Fibroblast of skin of scalp (primary cell): ENCODE measurements around the gene MCCC1.
"Not testable (repeated sequence)": the region's sequence is repeated elsewhere in the genome, so short reads cannot be mapped to it uniquely, and the experiment has no call there.

Experiments used
- DNase-seq: peaks from one replicate; pipeline ENCODE4 v3.0.0-alpha.2; 2013

The MCCC1 gene

DNA sequence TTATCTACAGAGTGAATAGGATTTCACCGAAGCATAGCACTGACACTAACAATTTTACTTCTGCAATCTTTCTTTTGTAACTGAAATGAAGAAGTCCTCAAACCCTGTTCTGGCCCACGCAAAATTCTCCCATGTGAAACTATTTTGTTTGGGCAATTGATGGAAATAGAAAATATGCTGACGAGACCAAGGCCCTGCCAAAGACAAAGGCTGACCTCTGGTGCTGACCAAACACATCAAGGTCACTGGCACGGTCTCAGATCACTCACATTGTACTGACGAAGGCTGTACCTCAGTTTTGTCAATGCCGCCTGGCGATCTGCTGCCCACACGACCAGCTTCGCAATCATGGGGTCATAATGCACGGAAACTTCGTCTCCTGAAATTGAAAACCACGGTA lies 60.5 kb downstream of the MCCC1 start:
- DNase-seq = no peak

DNA sequence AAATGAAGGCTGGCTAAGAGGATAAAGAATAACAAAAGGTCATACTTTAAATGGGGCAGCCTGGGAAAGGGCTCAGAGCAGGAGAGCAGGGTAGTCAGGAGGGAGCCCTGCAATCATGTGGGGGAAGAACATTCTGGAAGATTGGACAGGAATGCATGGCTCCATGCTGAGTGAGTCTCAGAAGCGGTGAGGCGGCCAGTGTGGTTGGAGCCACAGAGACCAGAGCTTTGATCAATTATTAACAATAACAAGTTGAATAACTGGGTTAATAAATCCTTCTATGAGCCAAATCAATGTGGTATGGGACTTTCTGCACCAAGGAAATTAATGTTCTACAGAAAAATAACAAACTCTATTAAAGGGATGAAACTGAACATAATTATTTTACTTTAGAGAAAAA lies 61.1 kb downstream of the MCCC1 start:
- DNase-seq = peak; percentile 24

DNA sequence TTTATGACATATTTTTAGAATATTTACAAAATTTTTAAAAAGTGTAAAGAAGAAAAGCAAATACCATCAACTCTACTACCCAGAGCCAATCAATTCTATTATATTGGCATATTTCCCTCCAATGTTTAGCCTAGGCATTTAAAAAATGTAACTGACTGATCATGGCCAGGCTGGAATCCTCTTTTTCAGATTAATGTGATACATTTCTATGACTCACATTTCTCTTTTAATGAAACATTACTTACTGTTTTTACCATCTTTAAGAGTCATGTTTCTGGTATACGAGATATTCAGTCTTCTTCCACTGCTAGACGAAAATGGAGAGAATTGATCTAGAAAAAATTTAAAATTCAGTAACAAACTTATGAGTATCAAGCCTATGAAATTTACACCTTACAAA lies 65.5 kb downstream of the MCCC1 start:
- DNase-seq = peak; percentile 79

DNA sequence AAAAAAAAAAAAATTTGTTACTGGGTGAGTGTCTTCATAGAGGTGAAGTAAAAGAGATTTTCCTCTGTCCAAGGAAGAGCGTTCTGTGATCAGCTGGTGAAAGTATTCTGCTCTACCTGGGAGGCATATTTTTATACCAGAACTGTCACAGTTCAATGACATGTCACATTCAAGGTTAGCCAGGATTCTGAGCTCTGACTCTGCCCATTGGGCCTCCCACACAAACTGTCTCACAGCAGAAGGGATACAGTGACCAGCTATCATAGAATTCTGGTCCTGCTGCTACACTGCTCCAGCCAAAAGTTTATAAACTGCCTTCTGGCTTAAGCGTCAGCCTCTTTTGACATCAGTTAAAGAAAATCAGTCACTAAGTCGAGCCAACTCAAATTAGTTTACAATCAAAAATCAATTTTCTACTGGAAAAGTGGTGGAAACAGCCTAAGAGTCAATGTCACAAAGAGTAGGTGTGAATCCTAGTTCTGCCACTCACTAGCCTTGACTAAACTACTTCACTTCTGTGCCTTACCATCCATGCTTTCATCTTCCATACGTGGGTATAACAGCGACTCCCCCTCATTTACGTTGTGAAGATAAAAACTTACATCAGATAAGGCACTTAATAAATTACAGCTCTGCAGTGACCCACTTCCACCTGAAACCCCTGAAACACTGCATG lies 66.3 kb downstream of the MCCC1 start:
- DNase-seq = no peak

DNA sequence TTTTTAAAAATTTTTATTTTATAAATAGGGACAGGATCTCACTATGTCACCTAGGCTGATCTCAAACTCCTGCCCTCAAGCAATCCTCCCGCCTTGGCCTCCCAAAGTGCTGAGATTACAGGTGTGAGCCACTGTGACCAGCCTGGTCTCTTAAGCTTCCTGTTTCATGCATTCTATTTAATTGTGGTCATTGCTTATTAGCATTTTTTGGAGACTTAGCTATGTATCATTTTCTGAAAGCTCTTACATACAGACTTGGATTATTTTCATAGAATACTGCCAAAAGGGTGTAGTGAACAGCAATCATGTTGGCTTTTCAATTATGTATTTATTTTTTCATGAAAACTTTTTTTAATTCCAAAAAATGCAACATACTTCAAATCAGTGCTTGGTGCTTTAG lies 67.5 kb downstream of the MCCC1 start:
- DNase-seq = peak; percentile 15

DNA sequence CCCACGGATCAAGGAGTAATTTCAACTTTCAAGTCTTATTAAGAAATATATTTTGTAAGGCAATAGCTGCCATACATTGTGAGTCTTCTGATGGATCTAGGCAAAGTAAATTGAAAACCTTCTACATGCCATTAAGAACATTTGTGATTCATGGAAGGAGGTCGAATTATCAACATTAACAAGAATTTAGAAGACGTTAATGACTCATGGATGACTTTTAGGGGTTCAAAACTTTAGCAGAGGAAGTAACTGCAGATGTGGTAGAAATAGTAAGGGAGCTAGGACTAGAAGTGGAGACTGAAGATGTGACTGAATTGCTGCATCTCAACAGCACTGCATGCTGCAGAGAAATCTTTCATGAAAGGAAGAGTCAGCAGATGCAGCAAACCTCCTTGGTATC lies 70.9 kb downstream of the MCCC1 start:
- no peak for DNase-seq

DNA sequence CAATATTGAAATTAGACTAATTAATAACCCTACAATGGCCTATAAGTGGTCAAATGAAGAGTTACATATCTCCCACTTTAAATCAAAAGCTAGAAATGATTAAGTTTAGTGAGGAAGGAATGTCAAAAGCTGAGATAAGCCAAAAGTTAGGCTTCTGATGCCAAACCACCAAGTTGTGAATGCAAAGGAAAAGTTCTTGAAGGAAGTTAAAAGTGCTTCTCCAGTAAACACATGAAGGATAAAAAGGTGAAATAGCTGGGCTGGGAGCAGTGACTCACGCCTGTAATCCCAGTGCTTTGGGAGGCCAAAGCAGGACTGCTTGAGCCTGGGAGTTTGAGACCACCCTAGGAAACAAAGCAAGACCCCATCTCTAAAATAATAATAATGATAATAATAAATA lies 72.0 kb downstream of the MCCC1 start:
- no peak for DNase-seq

DNA sequence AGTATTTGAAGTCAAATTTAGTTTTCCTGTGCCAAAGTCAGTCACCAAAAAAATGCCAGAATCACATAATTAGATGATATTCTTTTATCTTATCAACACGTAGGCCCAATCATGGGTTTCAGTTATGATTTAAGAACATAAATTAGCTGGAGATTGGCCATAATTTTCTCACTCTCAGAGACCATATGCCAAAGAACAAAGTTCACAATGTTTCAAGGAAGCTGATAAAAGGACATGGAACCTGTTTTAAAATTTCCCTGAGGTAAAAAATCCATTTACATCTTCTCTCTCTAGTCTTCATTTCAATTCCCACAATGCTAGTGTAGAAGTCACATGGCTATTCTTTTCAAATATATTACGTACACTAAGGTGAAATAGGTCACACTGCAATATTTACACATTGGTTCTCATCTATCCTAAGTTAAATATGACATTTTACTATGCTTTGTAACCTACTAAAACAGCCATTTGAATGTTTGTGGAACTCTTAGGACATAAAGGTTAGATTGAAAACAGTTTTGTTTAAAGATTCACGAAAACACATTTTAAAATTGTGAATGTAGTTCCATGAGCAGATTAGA lies 76.3 kb downstream of the MCCC1 start:
- no peak for DNase-seq

DNA sequence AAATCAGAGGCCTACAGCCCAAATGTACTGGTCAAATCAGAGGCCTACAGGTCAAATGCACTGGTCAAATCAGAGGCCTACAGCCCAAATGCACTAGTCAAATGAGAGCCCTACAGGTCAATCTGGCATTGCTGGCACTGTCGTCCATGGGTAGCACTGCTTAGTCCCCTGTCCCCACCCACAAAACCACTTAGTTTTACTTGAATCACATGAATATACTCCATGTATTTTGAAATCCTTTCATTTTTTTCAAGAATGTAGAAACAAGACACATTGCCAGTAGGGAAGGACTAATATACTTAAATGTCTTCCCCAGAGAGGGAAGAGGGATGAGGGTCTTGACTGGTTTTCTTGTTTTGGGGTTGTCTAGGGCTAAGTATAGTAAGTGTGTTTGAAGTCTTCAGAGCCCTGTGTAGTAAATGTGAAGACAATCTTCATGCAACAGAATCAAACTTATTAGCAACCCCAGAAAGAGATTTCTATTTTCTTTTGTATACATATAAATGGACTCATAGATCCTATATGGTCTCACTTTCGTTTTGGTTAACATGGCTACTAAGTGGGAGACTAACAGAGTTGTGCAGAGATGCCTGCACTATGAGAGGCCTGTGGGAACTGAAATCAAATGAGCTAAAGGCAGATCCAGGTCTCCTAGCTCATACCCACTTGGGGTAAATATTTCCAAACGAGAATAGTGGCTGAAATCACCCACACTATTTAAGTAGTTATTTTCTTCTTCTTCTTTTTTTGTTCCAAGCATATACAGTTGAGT lies 80.7 kb downstream of the MCCC1 start:
- no peak for DNase-seq

DNA sequence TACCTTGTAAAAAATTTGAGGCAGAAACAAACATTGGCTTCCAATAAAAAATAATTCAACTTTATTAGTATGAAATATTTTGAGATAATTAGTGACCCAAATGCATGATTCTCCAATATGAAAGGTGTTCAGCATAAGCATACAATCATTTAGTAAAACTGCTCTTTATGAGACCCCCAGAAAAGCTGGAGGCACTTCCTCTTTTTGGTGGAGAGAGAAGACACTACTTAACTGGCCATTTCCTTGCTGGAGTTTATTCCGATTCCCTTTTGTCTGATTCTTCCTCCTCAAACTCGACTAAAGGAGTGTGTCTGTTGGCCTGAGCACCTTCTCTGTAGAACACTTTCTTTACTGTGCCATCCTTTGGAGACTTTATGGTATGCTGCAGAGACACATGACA lies 84.1 kb downstream of the MCCC1 start:
- no peak for DNase-seq

DNA sequence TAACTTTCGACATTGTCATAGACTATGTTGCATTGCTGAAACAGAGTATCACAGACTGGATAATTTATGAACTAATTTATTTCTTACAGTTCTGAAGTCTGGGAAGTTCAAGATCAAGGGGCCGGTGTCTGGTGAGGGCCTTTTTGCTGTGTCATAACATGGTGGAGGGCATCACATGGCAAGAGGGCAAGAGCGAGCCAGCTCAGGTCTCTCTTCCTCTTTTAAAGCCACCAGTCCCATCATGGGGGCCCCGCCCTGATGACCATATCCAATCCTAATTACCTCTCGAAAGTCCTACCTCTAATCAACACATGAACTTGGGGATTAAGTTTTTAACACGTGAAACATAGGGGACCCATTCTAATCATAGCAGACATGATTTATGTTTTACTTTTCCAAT lies 85.4 kb downstream of the MCCC1 start:
- DNase-seq = no peak

DNA sequence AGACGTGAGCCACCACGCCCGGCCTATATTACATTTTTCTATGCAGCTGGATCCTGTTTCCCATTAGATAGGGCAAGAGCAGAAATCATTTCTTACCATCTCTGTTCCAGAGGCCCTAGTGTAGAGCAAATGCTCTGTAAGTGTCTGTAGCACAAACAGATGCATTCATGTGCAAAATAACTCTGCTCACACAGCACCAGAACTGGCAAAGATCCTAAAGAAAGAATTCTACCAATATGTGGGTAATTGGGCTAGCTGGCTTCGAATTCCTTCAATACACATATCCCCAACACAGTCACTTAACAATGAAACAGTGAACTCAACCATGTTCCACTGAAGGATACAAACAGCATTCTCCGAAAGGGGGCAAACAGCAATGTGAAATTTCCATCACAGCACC lies 86.2 kb downstream of the MCCC1 start:
- no peak for DNase-seq

DNA sequence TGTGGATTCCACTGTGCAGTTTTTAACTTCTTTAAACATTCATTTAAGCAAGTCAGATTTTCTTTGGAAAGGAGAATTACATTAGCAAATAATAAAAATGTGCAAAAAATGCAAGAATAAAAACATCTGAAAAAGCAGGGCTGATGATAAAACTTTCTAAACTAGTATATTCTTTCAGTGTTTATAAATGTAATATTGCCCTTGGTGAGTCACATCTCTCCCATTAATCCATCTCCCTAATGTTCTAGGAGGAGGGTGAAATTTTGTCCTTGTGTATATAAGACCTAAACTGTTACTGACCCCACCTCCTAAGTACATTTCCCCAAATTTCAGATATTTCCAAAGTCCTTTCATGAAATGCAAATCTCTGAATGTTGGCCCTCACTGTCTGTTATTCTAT lies 90.5 kb downstream of the MCCC1 start:
- DNase-seq = no peak

DNA sequence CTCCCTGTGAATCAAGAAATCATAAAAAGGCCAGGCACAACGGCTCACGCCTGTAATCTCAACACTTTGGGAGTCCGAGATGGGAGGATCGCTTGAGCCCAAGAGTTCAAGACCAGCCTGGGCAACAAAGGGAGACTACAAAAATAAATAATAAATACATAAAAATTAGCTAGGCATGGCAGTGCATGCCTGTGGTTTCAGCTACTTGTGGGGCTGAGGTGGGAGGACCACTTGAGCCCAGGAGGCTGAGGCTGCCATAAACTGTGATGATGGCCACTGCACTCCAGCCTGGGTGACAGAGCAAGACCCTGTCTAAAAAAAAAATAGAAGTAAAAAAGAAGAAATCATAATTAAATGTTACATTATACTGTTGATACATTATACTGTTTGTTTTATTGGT lies 91.0 kb downstream of the MCCC1 start:
- peak; percentile 15 for DNase-seq

DNA sequence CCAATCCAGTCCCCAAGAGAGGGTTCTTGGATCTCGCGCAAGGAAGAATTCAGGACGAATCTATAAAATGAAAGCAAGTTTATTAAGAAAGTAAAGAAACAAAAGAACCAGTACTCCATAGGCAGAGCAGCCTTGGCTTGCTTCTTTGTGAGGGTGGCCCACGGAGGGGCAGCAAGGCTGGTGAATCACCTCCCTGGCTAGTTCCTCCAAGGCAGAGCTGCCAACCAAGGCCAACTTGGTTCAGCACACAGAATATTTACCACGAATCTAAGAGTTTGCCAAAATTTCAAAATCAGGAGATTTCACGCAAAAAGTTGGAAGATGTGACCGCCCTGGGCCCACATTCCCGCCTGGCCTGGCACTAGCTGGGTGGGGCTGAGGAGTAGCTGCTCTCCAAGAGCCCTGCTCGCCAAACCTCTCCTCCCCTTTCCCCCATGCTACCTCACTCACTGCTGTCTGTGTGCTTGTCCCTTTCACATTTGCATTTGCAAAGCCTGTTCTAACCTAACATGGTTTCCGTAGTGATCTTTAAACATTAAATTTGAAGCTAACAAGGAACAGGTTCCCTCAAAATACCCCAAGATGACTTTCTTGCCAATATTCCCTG lies 92.8 kb downstream of the MCCC1 start:
- no peak for DNase-seq

DNA sequence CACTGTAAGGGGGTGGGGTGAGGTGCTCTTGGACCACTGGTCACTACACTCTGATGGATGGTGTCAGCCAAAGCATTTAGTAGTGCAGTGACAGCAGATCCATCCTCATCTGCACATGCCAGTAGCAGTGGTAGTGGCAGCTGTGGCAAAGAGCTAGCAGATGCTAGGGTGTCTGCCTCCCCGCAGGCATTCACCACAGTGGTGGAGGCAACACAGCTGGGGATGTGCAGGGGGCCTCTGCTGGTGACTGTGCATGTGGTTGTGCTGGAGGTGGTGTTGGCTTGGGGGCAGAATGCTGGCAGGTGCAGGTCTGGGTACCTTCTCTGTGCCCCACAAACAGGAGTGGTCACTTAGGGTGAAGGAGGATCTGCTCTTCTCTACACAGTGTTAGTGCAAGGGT lies 99.5 kb downstream of the MCCC1 start:
- no peak for DNase-seq

DNA sequence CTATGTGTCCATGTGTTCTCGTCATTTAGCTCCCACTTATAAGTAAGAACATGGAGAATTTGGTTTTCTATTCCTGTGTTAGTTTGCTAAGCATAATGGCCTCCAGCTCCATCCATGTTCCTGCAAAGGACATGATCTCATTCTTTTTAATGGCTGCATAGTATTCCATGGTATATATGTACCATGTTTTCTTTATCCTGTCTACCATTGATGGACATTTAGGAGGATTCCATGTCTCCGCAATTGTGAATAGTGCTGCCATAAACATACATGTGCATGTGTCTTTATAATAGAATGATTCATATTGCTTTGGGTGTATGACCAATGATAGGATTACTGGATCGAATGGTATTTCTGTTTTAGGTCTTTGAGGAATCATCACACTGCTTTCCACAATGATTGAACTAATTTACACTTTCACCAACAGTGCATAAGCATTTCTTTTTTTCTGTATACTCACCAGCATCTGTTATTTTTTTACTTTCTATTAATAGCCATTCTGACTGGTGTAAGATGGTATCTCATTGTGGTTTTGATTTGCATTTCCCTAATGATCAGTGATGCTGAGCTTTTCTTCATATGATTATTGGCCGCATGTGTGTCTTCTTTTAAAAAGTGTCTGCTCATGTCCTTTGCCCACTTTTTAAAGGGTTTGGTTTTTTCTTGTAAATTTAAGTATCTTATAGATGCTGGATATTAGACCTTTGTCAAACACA lies 105.7 kb downstream of the MCCC1 start:
- not testable (repeated sequence) for DNase-seq

DNA sequence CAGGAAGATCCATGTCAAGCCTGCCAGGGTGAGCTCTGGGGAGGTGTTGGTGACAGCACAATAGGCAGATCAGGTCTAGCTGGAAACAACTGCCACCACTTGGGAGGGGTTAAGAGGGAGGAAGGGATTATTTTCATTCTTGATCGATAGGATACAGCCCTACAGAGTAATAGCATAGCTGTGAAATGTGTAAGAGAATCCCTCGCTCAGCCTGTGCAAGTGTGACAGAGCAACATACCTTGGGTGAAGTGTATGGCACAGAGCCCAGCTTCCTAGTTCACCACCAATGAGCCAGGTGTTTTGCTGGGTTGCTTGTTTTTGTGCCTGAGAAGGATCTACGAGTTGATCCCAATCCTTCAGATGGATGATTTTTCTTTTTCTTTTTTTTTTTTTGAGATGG lies 109.7 kb downstream of the MCCC1 start:
- no peak for DNase-seq

DNA sequence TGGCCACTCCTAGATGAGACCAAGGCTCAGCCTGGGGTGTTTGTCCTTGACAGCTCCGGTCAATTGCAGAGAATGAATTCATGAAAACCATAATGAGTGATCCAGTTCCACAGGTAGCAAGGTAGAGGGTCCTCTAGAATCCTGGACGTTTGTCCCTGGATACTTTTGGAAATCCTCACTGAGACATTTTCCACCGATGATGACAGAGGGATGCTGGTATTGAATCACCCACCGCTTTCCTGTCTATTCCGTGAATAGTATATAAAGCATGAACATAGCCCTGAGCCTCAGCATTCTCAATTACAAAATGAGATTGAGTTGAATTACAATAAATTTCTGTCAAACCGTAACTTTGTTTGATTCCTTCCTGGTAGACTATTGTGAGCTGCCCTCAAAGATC lies 113.3 kb downstream of the MCCC1 start:
- DNase-seq = no peak

DNA sequence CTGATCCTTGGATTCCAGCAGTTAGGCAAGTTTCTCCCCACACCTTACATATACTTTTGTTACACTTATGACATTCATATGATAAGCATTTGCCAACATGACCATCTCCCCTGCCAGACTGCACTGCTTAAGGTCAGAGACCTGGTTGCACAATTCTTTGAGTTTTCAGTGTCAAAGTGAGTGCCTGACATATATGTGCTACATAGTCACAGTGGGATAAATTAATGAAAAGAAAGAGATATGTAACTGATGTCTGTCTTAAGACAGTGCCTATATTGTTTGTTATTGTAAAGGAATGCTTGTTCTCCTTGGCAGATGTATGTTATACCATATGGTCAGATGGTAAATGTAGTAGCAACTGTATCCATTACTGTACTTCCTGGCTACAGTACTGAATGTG lies 115.4 kb downstream of the MCCC1 start:
- no peak for DNase-seq

DNA sequence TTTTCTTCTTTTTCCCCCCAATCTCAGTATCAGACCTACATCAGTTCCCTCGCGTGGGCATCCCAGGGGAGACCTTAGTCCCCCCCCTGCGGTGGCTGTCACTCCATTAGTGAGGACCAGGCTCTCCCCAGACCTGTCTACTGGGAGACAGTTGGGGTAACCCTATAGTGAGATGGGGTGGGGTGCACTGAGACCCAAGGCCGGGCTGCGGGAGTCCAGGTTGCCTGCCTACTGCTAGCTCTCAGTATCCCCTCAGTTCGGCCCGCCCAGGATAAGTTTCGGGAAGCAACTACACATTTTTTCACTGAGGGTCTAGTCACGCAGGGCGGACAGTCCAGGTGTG lies 118.3 kb downstream of the MCCC1 start:
- DNase-seq = no peak

DNA sequence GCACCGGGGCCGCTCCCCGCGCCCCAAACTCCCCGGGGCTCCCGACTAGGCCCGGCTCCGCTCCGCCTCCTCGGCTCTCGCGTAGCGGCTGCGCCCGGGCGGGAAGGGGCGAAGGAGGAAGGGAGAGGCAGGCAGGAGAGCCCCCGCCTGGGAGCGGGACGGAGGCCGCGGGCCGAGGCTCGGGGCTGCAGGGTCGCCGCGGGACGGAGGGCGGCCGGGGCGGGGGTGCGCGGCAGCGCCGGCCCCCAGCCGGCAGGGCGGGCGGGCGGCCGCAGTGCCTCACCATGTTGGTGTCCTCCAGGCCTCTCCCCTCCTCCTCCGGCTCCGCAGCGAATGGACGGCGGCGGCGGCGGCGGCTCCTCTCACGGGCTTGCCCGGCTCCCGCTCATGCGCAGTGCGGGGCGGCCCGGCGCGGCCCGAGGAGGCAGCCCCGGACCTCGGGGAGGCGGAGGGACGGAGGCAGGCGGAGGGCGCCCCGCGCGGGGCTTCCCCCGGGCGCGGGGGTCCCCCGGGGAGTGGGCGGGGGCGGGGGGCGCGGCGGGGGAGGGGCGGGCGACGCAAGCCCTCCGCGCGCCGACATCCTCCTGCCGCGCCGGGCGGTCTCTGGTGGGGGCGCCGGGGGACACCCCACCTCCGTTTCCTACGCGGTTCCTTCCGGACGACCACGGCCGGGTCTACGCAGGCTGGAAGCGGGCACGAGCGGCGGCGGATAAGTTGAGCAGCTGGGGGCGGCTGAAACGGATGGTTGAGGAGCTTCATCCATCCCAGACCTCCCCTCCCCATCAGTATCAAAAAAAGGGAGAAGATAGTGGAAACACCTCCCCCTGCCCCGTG lies 118.9 kb downstream of the MCCC1 start, which contains the start of gene DCUN1D1:
Gene DCUN1D1, minus strand, starts transcription at position 335 of the 834 bp plus-strand sequence. Its CDS starts 49 bp downstream, at position 286.
- DNase-seq = peak; percentile 91
